ENCODE results near the gene PROSER3.

PROSER3 gene

GRCh38 chr19:35780717-35781116 lies 22.7 kb downstream of the PROSER3 start:
- Histone ChIP-seq H3K27ac (replicated peaks) (no peak overlapping the region), H3K27me3 (ENCODE audit: insufficient read depth, poor library complexity, severe bottlenecking) (no peaks in the 10 kb centered on the region), H3K4me3 (replicated peaks; ENCODE audit: insufficient read depth, low read length) (no peak overlapping the region)
- DNase-seq (ENCODE audit: low read depth in 1 of 2, low spot score in 1 of 2), result no peak
- no peak for TF ChIP-seq CTCF (IDR thresholded peaks at IDR 0.05; ENCODE audit: insufficient read depth, low read length)
- TF ChIP-seq POLR2AphosphoS5 (IDR thresholded peaks at IDR 0.05; ENCODE audit: low read depth), result no peak
- TF ChIP-seq SPI1 (IDR thresholded peaks at IDR 0.05; ENCODE audit: borderline replicate concordance, low read depth), result no peak
- no peak for TF ChIP-seq REST (IDR thresholded peaks at IDR 0.05; ENCODE audit: insufficient replicate concordance, low read depth)
- TF ChIP-seq GABPA (IDR thresholded peaks at IDR 0.05; ENCODE audit: low read depth), result no peak

GRCh38 chr19:35781650-35782049 lies 23.7 kb downstream of the PROSER3 start:
- no peak for DNase-seq (ENCODE audit: low read depth in 1 of 2, low spot score in 1 of 2)
- TF ChIP-seq GABPA (IDR thresholded peaks at IDR 0.05; ENCODE audit: low read depth) (no peak), SPI1 (IDR thresholded peaks at IDR 0.05; ENCODE audit: borderline replicate concordance, low read depth) (no peak), POLR2AphosphoS5 (IDR thresholded peaks at IDR 0.05; ENCODE audit: low read depth) (no peak), CTCF (IDR thresholded peaks at IDR 0.05; ENCODE audit: insufficient read depth, low read length) (no peak), REST (IDR thresholded peaks at IDR 0.05; ENCODE audit: insufficient replicate concordance, low read depth) (no peak)
- Histone ChIP-seq H3K27me3 (ENCODE audit: insufficient read depth, poor library complexity, severe bottlenecking) (no peaks in the 10 kb centered on the region), H3K27ac (replicated peaks) (no peak overlapping the region), H3K4me3 (replicated peaks; ENCODE audit: insufficient read depth, low read length) (no peak overlapping the region)

- no peak for DNase-seq (ENCODE audit: low read depth in 1 of 2, low spot score in 1 of 2)
- TF ChIP-seq CTCF (IDR thresholded peaks at IDR 0.05; ENCODE audit: insufficient read depth, low read length) (no peak), GABPA (IDR thresholded peaks at IDR 0.05; ENCODE audit: low read depth) (no peak), SPI1 (IDR thresholded peaks at IDR 0.05; ENCODE audit: borderline replicate concordance, low read depth) (no peak), POLR2AphosphoS5 (IDR thresholded peaks at IDR 0.05; ENCODE audit: low read depth) (no peak), REST (IDR thresholded peaks at IDR 0.05; ENCODE audit: insufficient replicate concordance, low read depth) (no peak)
- Histone ChIP-seq H3K27me3 (ENCODE audit: insufficient read depth, poor library complexity, severe bottlenecking) (no peaks in the 10 kb centered on the region), H3K27ac (replicated peaks) (no peak overlapping the region), H3K4me3 (replicated peaks; ENCODE audit: insufficient read depth, low read length) (no peak overlapping the region)
These were observed 24.6 kb downstream of the PROSER3 start for GRCh38 chr19:35782589-35782988.
